Measurements from ENCODE around the gene BLACAT1. TPM values are rescaled to one million over a fixed set of nuclear protein-coding genes. Genes with fewer than 3 reads are reported as not detected.

Gene BLACAT1
- polyA plus RNA-seq, 1 of the 3 experiments (the other 2 are of a cell fraction), result not detected

DNA sequence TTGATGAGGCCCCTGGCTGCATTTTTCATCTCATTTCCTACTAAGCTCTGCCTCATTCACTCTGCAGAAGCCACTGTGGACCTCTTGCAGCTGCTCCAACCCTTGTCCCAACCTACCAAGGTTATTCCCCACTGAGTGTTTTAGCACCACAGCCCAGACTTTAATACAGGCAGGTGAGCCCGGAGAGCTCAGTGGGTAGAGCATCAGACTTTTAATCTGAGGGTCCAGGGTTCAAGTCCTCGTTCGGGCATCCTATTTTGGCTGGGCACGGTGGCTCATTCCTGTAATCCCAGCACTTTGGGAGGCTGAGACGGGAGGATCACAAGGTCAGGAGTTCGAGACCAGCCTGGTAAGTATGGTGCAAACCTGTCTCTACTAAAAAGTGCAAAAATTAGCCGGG, 18.1 kb upstream of the BLACAT1 start:
- Histone ChIP-seq H4K20me1 (ENCODE audit: insufficient read depth) (no peaks in the 10 kb centered on the region), H3K4me1 (ENCODE audit: control insufficient read depth in 1 of 2, insufficient read depth in 2 of 2, low read depth in 1 of 2, low read length in 1 of 2) (peaks cover 5 to 9% of the 10 kb centered on the region in 2 experiments; a peak in 2 of 4 replicates), H3K36me3 (replicated peaks in 1 of 2; ENCODE audit: control insufficient read depth in 1 of 2, insufficient read depth in 2 of 2, low read length in 1 of 2) (no peaks in the 10 kb centered on the region), H2AFZ (ENCODE audit: low read depth) (no peak overlapping the region), H3F3A (replicated peaks; ENCODE audit: insufficient read depth) (no peaks in the 10 kb centered on the region), H3K4me3 (ENCODE audit: low read depth in 2 of 2, low read length in 1 of 2) (no peak overlapping the region), H3K9ac (no peak overlapping the region), H3K27me3 (ENCODE audit: insufficient read depth) (no peaks in the 10 kb centered on the region), H3K9me3 (no peaks in the 10 kb centered on the region), H3K79me2 (ENCODE audit: insufficient read depth) (no peaks in the 10 kb centered on the region), H3K9me2 (no peaks in the 10 kb centered on the region), H3K4me2 (no peak overlapping the region), H3K27ac (ENCODE audit: low read depth in 2 of 2, low read length in 1 of 2) (no peak overlapping the region)
- TF ChIP-seq ELF1 (IDR thresholded peaks at IDR 0.05) (no peak), FOXM1 (IDR thresholded peaks at IDR 0.05; ENCODE audit: low read depth) (no peak), POLR2AphosphoS5 (IDR thresholded peaks at IDR 0.05; ENCODE audit: low read depth, low read length) (no peak), GABPA (IDR thresholded peaks at IDR 0.05; ENCODE audit: low read depth) (no peak), YY1 (IDR thresholded peaks at IDR 0.05; ENCODE audit: low read depth) (no peak), TEAD4 (IDR thresholded peaks at IDR 0.05; ENCODE audit: borderline replicate concordance, insufficient read depth) (no peak), SMC3 (IDR thresholded peaks at IDR 0.05; ENCODE audit: low read depth, low read length) (no peak), TCF12 (IDR thresholded peaks at IDR 0.05) (no peak), JUND (IDR thresholded peaks at IDR 0.05) (no peak)
- TF ChIP-seq, protein P1, sequence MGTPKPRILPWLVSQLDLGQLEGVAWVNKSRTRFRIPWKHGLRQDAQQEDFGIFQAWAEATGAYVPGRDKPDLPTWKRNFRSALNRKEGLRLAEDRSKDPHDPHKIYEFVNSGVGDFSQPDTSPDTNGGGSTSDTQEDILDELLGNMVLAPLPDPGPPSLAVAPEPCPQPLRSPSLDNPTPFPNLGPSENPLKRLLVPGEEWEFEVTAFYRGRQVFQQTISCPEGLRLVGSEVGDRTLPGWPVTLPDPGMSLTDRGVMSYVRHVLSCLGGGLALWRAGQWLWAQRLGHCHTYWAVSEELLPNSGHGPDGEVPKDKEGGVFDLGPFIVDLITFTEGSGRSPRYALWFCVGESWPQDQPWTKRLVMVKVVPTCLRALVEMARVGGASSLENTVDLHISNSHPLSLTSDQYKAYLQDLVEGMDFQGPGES (IDR thresholded peaks at IDR 0.05; ENCODE audit: low read depth, low read length), result no peak
- TF ChIP-seq, protein P2, sequence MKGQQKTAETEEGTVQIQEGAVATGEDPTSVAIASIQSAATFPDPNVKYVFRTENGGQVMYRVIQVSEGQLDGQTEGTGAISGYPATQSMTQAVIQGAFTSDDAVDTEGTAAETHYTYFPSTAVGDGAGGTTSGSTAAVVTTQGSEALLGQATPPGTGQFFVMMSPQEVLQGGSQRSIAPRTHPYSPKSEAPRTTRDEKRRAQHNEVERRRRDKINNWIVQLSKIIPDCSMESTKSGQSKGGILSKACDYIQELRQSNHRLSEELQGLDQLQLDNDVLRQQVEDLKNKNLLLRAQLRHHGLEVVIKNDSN (IDR thresholded peaks at IDR 0.05; ENCODE audit: borderline replicate concordance, low read depth), result no peak
- ChIA-PET CTCF (interaction anchor here (0.7 to 45.6 kb wide), 7 partner anchors 11 to 103 kb away, joined by 3 to 1333 read pairs (median 7); no protein-coding TSS in a partner anchor), POLR2A (no interaction called here)
- WGBS (ENCODE audit: low lambda C conversion rate), result 58% methylated on average over 7 of the region's 7 CpGs
- DNase-seq, result no peak

DNA sequence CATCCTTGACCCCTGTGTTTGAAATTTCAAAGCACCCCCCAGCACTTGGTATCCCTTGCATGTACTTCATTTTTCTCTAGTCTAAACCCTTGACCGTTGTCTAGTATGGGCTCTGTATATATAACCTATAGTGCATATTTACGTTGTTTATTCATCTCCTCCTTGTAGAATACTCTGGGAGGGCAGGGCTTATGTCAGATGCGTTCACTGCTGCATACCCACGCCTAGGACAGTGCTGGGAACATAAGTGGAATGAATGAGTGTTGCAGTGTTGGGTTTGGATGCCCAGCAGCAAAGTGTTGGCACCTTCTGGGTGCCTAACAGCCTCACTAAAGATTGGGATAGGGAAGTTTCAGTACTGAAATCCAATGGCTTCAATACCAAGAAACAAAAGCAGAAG, 17.6 kb upstream of the BLACAT1 start:
- H3K9ac ChIP-seq, result no peak overlapping the region
- H3K4me3 ChIP-seq (ENCODE audit: low read depth in 2 of 2, low read length in 1 of 2), result no peak overlapping the region
- no peaks in the 10 kb centered on the region for H3K9me3 ChIP-seq
- H2AFZ ChIP-seq (ENCODE audit: low read depth), result no peak overlapping the region
- peak overlapping the region; percentile 19; the same call in 1 of the 2 replicates for H3K4me2 ChIP-seq
- WGBS (ENCODE audit: low lambda C conversion rate), result 34% methylated on average over 4 of the region's 4 CpGs
- ChIA-PET POLR2A (no interaction called here), CTCF (interaction anchor here (0.8 to 45.6 kb wide), 7 partner anchors 12 to 119 kb away, joined by 3 to 1333 read pairs (median 5); no protein-coding TSS in a partner anchor)
- H3K79me2 ChIP-seq (ENCODE audit: insufficient read depth), result no peaks in the 10 kb centered on the region
- peaks cover 5 to 9% of the 10 kb centered on the region in 2 experiments; a peak in 2 of 4 replicates for H3K4me1 ChIP-seq (ENCODE audit: control insufficient read depth in 1 of 2, insufficient read depth in 2 of 2, low read depth in 1 of 2, low read length in 1 of 2)
- no peak overlapping the region for H3K27ac ChIP-seq (ENCODE audit: low read depth in 2 of 2, low read length in 1 of 2)
- no peak for DNase-seq
- H3K27me3 ChIP-seq (ENCODE audit: insufficient read depth), result no peaks in the 10 kb centered on the region; the same call in 1 of the 2 replicates
- no peaks in the 10 kb centered on the region for H3K9me2 ChIP-seq
- TF ChIP-seq, protein P2 (IDR thresholded peaks at IDR 0.05; ENCODE audit: borderline replicate concordance, low read depth), result no peak
- TF ChIP-seq SIN3A (IDR thresholded peaks at IDR 0.05; ENCODE audit: borderline replicate concordance, low read depth, low read length) (no peak), TCF12 (IDR thresholded peaks at IDR 0.05) (no peak), RXRA (IDR thresholded peaks at IDR 0.05; ENCODE audit: borderline replicate concordance, low read depth) (no peak), TEAD4 (IDR thresholded peaks at IDR 0.05; ENCODE audit: borderline replicate concordance, insufficient read depth) (no peak), NFIC (IDR thresholded peaks at IDR 0.05; ENCODE audit: borderline replicate concordance) (no peak), EP300 (IDR thresholded peaks at IDR 0.05; ENCODE audit: borderline replicate concordance in 1 of 2, low read depth in 1 of 2, low read length in 1 of 2) (no peak), TAF1 (IDR thresholded peaks at IDR 0.05; ENCODE audit: borderline replicate concordance, low read depth, low read length) (no peak), GATA2 (CRISPR knock-in tag; IDR thresholded peaks at IDR 0.05) (no peak), ELF1 (IDR thresholded peaks at IDR 0.05) (no peak), NRF1 (IDR thresholded peaks at IDR 0.05; ENCODE audit: low read depth, low read length) (no peak), MXI1 (IDR thresholded peaks at IDR 0.05; ENCODE audit: low read depth, low read length) (no peak)
- TF ChIP-seq, protein P1 (IDR thresholded peaks at IDR 0.05; ENCODE audit: low read depth, low read length), result no peak
- TF ChIP-seq, protein P3, sequence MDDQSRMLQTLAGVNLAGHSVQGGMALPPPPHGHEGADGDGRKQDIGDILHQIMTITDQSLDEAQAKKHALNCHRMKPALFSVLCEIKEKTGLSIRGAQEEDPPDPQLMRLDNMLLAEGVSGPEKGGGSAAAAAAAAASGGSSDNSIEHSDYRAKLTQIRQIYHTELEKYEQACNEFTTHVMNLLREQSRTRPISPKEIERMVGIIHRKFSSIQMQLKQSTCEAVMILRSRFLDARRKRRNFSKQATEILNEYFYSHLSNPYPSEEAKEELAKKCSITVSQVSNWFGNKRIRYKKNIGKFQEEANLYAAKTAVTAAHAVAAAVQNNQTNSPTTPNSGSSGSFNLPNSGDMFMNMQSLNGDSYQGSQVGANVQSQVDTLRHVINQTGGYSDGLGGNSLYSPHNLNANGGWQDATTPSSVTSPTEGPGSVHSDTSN (IDR thresholded peaks at IDR 0.05), result no peak
- TF ChIP-seq, protein P4, sequence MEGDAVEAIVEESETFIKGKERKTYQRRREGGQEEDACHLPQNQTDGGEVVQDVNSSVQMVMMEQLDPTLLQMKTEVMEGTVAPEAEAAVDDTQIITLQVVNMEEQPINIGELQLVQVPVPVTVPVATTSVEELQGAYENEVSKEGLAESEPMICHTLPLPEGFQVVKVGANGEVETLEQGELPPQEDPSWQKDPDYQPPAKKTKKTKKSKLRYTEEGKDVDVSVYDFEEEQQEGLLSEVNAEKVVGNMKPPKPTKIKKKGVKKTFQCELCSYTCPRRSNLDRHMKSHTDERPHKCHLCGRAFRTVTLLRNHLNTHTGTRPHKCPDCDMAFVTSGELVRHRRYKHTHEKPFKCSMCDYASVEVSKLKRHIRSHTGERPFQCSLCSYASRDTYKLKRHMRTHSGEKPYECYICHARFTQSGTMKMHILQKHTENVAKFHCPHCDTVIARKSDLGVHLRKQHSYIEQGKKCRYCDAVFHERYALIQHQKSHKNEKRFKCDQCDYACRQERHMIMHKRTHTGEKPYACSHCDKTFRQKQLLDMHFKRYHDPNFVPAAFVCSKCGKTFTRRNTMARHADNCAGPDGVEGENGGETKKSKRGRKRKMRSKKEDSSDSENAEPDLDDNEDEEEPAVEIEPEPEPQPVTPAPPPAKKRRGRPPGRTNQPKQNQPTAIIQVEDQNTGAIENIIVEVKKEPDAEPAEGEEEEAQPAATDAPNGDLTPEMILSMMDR (IDR thresholded peaks at IDR 0.05), result no peak
- H3K36me3 ChIP-seq (replicated peaks in 1 of 2; ENCODE audit: control insufficient read depth in 1 of 2, insufficient read depth in 2 of 2, low read length in 1 of 2), result no peaks in the 10 kb centered on the region
- H4K20me1 ChIP-seq (ENCODE audit: insufficient read depth), result no peaks in the 10 kb centered on the region
- no peaks in the 10 kb centered on the region for H3F3A ChIP-seq (replicated peaks; ENCODE audit: insufficient read depth)
